ENCODE results near the gene CRTAP.
"Not testable (repeated sequence)": the region's sequence is repeated elsewhere in the genome, so short reads cannot be mapped to it uniquely, and the experiment has no call there.

CRTAP gene

GRCh38 chr3:33100229-33100628 is 13.6 kb upstream of the CRTAP start:
- no peak for DNase-seq

- DNase-seq, result no peak
Observed at GRCh38 chr3:33103034-33103433, 10.8 kb upstream of the CRTAP start.

GRCh38 chr3:33103480-33103879 is 10.3 kb upstream of the CRTAP start:
- DNase-seq, result no peak

DNA sequence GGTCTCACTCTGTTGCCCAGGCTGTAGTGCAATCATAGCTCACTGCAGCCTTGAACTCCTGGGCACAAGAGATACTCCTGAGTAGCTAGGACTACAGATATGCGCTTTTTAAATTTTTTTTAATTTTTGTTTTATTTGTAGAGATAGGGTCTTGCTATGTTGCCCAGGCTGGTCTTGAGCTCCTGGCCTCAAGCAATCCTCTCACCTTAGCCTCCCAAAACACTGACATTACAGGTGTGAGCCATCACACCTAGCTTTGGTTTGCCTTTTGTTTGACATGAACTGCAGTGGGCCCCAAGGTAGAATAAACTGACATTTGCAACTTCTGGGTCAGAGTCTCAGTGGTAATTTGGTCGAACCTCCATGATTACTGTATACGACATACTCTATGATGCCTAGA is 9.0 kb upstream of the CRTAP start:
- DNase-seq, result no peak

- DNase-seq, result peak in 1 of 2 donors; percentile 33
Observed at GRCh38 chr3:33105341-33105948, 8.4 kb upstream of the CRTAP start.

- not testable (repeated sequence) for DNase-seq
Observed at GRCh38 chr3:33106854-33107253, 7.0 kb upstream of the CRTAP start.

- DNase-seq, result no peak
Observed at GRCh38 chr3:33111581-33111980, 2.2 kb upstream of the CRTAP start.

- no peak for DNase-seq
Observed at GRCh38 chr3:33114622-33115023, 809 bp downstream of the CRTAP start.

DNA sequence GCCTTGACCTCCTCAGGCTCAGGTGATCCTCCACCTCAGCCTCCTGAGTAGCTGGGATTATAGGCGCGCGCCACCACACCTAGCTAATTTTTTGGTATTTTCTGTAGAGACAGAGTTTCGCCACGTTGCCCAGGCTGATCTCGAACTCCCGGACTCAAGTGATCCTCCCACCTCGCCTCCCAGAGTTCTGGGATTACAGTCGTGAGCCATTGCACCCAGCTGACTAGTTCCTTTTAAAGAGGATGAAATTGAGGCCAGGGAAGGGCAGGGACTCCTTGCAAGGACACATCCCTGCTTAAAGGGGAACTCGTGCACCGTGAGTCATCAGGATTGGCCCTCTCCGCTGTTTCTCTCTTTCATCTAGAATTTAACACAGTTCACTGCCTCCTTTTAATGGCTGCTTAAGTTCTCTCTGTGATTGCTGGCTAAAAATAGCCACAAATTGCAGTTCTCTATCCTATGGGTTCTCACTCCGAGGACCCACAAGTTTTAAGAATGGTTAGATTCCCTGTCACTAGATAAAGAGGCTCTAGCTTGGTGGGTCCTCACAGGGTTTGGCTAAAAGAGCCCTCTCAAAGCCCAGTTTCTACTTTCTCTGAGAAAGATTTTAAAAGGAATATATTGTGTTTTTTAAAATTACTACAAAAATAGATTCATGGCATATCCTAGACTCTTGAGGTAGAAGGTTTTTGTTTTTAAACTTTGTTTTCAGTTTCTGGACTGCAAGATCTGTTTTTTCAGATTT is 1.4 kb downstream of the CRTAP start:
- peak; percentile 91 to 98 for DNase-seq

DNA sequence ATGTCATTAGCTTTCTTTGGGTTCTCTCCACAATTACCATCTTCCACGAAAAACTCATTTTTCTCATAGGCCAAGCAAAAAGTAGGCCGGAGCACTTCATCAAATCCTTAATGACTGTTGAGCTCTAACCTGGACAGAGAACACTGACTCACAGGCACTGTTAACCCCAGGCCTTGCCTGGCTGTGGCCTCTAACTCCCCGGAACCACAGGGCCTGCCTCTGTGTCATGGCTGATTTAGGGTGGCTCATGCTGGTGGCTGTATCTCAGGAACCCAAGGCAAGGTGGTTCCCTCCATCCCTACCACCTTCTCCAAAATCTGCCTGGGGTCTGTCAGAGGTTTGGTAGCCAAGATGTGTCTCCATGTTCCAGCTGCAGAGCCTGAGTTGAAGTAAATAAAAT is 3.6 kb downstream of the CRTAP start:
- DNase-seq, result no peak

DNA sequence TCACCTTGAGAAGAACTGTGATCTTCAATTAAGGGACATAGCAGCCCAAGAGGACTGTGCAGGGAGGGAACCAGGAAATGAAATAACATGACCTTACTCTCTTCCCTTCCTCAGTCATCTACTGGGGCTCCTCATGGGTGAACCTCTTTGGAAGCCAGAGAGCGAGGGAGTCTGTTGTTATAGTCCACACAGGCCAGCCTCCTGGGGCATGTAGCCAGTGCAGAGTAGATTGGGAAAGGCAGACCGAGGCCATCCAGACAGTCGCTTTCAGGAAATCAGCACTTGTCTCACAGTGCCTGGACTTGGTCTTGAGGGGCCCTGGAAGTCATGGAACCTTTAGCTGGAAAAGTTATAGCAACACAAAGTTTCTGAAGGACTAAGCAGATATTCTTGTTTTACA is 6.1 kb downstream of the CRTAP start:
- no peak for DNase-seq

GRCh38 chr3:33122991-33123390 is 9.2 kb downstream of the CRTAP start:
- DNase-seq, result no peak

DNA sequence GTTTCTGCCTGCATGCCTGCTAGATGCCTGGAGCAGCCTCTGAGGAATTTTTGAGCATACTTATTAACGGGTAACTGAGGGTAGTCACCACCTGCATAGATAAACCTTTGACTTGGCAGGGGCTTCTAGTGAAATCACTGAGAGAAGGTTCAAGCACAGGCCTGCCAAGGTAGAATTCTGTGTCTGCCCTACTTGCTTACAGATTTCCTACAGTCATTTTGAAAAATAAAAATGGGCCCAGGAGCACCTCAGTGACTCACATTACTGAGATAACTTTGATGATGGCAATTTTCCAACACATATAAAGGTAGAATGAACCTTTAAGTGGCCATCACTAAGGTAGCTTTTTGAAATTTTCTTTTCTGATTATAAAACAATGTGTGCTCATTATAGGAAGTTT is 10.8 kb downstream of the CRTAP start:
- DNase-seq, result no peak

DNA sequence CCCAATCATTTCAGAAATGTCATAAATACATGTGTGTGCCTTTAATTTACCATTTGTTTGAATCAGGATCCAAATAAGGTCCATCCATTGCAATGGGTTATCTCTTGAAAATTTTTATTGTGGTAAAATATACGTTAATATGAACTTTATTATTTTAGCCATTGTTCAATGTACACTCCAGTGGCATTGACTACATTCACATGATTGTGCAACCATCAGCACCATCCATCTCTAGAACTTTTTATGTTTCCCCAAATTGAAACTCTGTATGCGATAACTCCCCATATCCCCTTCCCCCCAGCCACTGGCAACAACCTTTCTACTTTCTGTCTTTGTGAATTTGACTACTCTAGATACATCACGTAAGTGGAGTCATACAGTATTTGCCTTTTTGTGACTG is 12.0 kb downstream of the CRTAP start:
- DNase-seq, result no peak

- DNase-seq, result no peak
Observed at GRCh38 chr3:33128706-33129105, 14.9 kb downstream of the CRTAP start.

GRCh38 chr3:33130144-33130543 is 16.3 kb downstream of the CRTAP start:
- no peak for DNase-seq

DNA sequence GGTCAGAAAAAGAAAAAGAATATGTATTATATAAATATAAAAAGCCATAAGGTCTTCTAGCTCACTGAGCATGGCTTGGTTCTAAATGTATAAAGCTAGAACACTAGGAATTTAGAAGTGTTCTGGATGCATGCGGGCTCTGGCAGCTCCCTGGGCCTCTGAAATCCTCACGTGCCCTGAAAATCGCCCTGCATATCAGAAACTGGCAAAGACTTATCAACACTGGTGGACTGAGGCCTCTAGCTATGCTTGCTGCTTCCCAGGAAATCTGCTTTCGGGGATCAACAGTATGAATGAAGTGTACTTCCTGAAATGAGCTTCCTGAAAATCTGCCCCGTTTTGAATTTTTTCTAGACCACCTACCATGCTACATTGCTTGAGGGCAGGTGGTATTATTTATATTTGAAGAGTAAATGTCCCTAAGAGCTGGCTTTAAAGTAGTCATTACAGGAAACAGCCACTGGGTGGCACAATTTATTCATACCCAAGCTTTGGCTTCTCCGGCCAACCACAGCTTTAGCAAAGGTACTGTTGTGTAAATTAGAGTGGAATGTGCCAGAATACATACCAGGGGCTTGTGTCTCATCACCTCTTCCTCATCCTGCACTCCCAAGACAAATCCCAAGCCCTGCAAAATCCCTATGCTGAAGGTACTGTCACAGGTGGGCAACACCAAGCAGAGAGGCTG is 17.7 kb downstream of the CRTAP start:
- peak; percentile 33 to 77 for DNase-seq

GRCh38 chr3:33132019-33132360 is 18.2 kb downstream of the CRTAP start:
- DNase-seq, result no peak

DNA sequence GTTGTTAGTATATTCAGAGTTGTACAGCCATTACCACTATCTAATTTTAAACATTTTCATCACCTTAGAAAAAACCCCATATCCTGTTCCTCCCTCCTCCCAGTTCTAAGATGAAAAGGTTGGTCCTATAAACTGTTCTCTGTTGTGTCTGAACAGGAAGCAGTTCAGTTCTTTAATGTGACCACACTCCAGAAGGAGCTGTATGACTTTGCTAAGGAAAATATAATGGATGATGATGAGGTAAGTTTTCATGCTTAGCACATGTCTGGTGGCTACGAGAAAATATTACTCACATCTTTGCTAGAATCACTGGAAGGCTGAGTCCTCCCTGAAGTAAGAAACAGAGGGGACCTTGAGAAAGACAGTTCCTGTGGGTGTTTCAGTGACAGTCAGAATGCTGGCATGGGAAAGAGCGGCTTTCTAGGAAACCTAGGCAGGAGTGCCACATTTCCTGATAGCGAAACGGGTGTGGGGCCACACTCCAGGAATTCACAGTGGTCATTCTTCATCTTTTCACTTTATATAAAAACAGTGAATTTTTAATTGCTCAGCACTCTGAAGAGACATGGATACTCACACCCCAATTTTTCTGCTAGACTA is 20.3 kb downstream of the CRTAP start:
- DNase-seq, result no peak

DNA sequence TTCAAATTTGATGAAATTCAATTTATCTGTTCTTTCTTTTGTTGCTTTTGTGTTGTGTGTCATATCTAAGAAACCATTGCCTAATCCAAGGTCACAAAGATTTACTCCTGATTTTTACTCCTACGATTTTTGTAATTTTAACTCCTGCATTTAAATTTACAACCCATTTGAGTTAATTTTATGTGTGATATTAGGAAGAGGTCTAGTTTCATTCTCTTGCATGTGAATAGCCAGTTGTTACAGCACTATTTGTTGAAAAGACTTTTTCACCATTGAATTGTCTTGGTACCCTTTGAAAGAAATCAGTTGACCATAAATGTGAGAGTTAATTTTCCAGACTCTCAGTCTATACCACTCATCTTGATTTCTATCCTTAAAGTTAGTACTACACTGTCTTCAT is 23.9 kb downstream of the CRTAP start:
- no peak for DNase-seq

- DNase-seq, result not testable (repeated sequence)
Observed at GRCh38 chr3:33139006-33139623, 25.3 kb downstream of the CRTAP start.

GRCh38 chr3:33139996-33140395 is 26.2 kb downstream of the CRTAP start:
- DNase-seq, result no peak

- DNase-seq, result no peak
Observed at GRCh38 chr3:33141006-33141405, 27.2 kb downstream of the CRTAP start.

Measured in inflammatory macrophage treated with lipopolysaccharide for 1 hour (primary cell).